Measurements from ENCODE around the gene BABAM2. TPM values are rescaled to one million over a fixed set of nuclear protein-coding genes. Genes with fewer than 3 reads are reported as not detected.

Gene BABAM2
- total RNA-seq, 1 donor from 2014 or later = 28.5 TPM

DNA sequence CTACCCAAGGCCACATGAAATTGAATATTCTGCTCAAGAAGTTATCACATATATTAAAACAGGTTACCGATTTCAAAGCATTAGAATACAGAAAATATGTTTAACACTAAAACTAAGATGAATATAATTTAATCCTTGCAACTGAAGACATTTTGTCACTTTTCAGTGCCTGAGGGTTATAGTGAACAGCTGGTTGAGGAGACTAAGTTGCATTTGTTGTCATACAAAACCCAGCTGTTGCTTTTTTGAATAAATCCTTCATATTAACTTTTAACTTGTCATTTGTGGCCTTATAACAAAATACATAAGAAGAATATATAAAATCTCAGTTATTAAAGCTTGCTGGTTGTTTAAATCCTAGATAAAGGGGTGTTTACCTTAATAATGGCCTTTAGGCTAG is 37.8 kb upstream of the BABAM2 start:
- H3K4me1 Mint-ChIP-seq (ENCODE audit: low read depth, unreplicated experiment) = peaks cover 3% of the 10 kb centered on the region
- Histone ChIP-seq H3K79me2 (ENCODE audit: insufficient read depth, low read length) (no peaks in the 10 kb centered on the region), H3K4me3 (ENCODE audit: insufficient read depth, low read depth, low read length) (no peak overlapping the region), H3K27ac (ENCODE audit: low read depth, low read length) (no peak overlapping the region), H3K4me1 (ENCODE audit: insufficient read depth, low read length) (peaks cover 20% of the 10 kb centered on the region), H3K9ac (ENCODE audit: low read length) (no peak overlapping the region), H3K9me3 (ENCODE audit: insufficient read depth, low read depth, low read length) (no peaks in the 10 kb centered on the region), H3K27me3 (ENCODE audit: insufficient read depth, low read length) (no peaks in the 10 kb centered on the region), H3K36me3 (ENCODE audit: insufficient read depth, low read length) (no peaks in the 10 kb centered on the region), H3K4me2 (ENCODE audit: low read length) (no peak overlapping the region), H2AFZ (ENCODE audit: low read depth, low read length) (no peak overlapping the region), H4K20me1 (ENCODE audit: insufficient read depth, low read length) (no peaks in the 10 kb centered on the region)
- no peak for DNase-seq (ENCODE audit: low read depth)
- peaks cover 3% of the 10 kb centered on the region for H3K9me3 Mint-ChIP-seq (ENCODE audit: unreplicated experiment)
- no peak for FAIRE-seq
- H3K27ac Mint-ChIP-seq (ENCODE audit: unreplicated experiment) = no peak overlapping the region
- no peak for TF ChIP-seq EZH2 (IDR thresholded peaks at IDR 0.05; ENCODE audit: insufficient read depth, low read length)
- TF ChIP-seq, protein P1, sequence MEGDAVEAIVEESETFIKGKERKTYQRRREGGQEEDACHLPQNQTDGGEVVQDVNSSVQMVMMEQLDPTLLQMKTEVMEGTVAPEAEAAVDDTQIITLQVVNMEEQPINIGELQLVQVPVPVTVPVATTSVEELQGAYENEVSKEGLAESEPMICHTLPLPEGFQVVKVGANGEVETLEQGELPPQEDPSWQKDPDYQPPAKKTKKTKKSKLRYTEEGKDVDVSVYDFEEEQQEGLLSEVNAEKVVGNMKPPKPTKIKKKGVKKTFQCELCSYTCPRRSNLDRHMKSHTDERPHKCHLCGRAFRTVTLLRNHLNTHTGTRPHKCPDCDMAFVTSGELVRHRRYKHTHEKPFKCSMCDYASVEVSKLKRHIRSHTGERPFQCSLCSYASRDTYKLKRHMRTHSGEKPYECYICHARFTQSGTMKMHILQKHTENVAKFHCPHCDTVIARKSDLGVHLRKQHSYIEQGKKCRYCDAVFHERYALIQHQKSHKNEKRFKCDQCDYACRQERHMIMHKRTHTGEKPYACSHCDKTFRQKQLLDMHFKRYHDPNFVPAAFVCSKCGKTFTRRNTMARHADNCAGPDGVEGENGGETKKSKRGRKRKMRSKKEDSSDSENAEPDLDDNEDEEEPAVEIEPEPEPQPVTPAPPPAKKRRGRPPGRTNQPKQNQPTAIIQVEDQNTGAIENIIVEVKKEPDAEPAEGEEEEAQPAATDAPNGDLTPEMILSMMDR (IDR thresholded peaks at IDR 0.05; ENCODE audit: insufficient read depth, low read depth, low read length) = no peak
- H3K4me3 Mint-ChIP-seq (ENCODE audit: unreplicated experiment) = no peak overlapping the region
- peaks cover 2% of the 10 kb centered on the region for H3K27me3 Mint-ChIP-seq (ENCODE audit: low read depth, unreplicated experiment)
- H3K36me3 Mint-ChIP-seq (ENCODE audit: low read depth, unreplicated experiment) = peaks cover 5% of the 10 kb centered on the region

DNA sequence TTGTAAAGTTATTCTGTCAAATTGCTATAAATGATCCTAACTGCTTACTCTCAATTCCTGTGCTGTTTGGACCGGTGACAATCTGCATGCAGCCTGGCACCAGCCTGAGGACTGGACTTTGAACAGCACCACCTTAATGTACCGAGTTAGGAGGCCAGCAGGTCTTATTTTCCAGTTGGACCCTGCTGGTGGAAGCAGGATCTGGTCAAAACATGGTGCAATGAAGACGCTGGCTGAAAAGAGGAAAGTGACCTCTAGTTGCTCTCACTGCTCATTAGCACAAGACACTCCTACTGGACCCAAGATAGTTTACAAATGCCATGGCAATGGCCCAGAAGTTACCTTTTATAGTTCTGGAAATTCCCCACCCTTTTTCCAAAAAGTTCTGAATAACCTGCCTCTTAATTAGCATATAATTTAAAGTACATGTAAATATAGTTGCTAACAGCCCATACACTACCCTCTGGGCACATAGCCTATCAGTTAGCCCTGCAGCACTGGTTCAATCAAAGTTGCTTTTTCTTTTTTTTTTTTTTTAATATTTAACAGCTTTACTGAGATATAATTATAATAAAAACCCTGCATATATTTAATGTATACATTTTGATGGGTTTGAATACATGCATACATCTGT is 36.2 kb upstream of the BABAM2 start:
- H3K4me3 ChIP-seq (ENCODE audit: insufficient read depth, low read depth, low read length) = no peak overlapping the region
- no peaks in the 10 kb centered on the region for H3K79me2 ChIP-seq (ENCODE audit: insufficient read depth, low read length)
- Mint-ChIP-seq H3K27me3 (ENCODE audit: low read depth, unreplicated experiment) (peaks cover 2% of the 10 kb centered on the region), H3K27ac (ENCODE audit: unreplicated experiment) (no peak overlapping the region), H3K4me3 (ENCODE audit: unreplicated experiment) (no peak overlapping the region), H3K4me1 (ENCODE audit: low read depth, unreplicated experiment) (peaks cover 3% of the 10 kb centered on the region), H3K9me3 (ENCODE audit: unreplicated experiment) (peaks cover 7% of the 10 kb centered on the region), H3K36me3 (ENCODE audit: low read depth, unreplicated experiment) (peaks cover 6% of the 10 kb centered on the region)
- H3K9me3 ChIP-seq (ENCODE audit: insufficient read depth, low read depth, low read length) = no peaks in the 10 kb centered on the region
- no peak overlapping the region for H3K27ac ChIP-seq (ENCODE audit: low read depth, low read length)
- peaks cover 20% of the 10 kb centered on the region for H3K4me1 ChIP-seq (ENCODE audit: insufficient read depth, low read length)
- H2AFZ ChIP-seq (ENCODE audit: low read depth, low read length) = no peak overlapping the region
- H3K27me3 ChIP-seq (ENCODE audit: insufficient read depth, low read length) = no peaks in the 10 kb centered on the region
- TF ChIP-seq, protein P1 (IDR thresholded peaks at IDR 0.05; ENCODE audit: insufficient read depth, low read depth, low read length) = no peak
- TF ChIP-seq EZH2 (IDR thresholded peaks at IDR 0.05; ENCODE audit: insufficient read depth, low read length) = no peak
- no peaks in the 10 kb centered on the region for H4K20me1 ChIP-seq (ENCODE audit: insufficient read depth, low read length)
- H3K9ac ChIP-seq (ENCODE audit: low read length) = no peak overlapping the region
- H3K4me2 ChIP-seq (ENCODE audit: low read length) = no peak overlapping the region
- DNase-seq (ENCODE audit: low read depth) (no peak), FAIRE-seq (no peak)
- H3K36me3 ChIP-seq (ENCODE audit: insufficient read depth, low read length) = no peaks in the 10 kb centered on the region

DNA sequence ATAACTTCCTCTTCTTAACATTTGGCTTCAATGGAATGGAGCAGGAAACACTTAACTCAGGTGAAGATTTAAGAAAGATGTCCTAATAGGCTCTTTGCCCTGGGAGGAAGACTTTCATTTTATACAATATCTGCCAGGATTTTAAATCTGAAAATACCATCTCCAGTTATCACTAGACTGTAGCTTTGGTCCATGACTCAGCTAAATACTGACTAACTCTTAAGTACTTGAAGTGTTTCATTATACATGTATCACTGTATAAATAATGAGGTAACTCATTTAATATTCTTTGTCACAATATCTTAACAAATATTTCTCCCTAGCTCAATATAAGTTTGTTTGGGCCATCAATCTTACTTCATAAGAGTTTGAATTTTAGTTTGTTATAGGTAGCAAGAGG is 35.1 kb upstream of the BABAM2 start:
- Mint-ChIP-seq H3K4me3 (ENCODE audit: unreplicated experiment) (no peak overlapping the region), H3K36me3 (ENCODE audit: low read depth, unreplicated experiment) (peaks cover 6% of the 10 kb centered on the region), H3K27me3 (ENCODE audit: low read depth, unreplicated experiment) (peaks cover 2% of the 10 kb centered on the region), H3K27ac (ENCODE audit: unreplicated experiment) (peak overlapping the region; percentile 20), H3K4me1 (ENCODE audit: low read depth, unreplicated experiment) (peaks cover 9% of the 10 kb centered on the region), H3K9me3 (ENCODE audit: unreplicated experiment) (peaks cover 7% of the 10 kb centered on the region)
- Histone ChIP-seq H3K4me3 (ENCODE audit: insufficient read depth, low read depth, low read length) (no peak overlapping the region), H3K36me3 (ENCODE audit: insufficient read depth, low read length) (no peaks in the 10 kb centered on the region), H3K9me3 (ENCODE audit: insufficient read depth, low read depth, low read length) (no peaks in the 10 kb centered on the region), H3K9ac (ENCODE audit: low read length) (no peak overlapping the region), H3K27me3 (ENCODE audit: insufficient read depth, low read length) (no peaks in the 10 kb centered on the region), H4K20me1 (ENCODE audit: insufficient read depth, low read length) (no peaks in the 10 kb centered on the region), H3K4me1 (ENCODE audit: insufficient read depth, low read length) (peaks cover 20% of the 10 kb centered on the region), H3K79me2 (ENCODE audit: insufficient read depth, low read length) (no peaks in the 10 kb centered on the region), H2AFZ (ENCODE audit: low read depth, low read length) (no peak overlapping the region), H3K4me2 (ENCODE audit: low read length) (peak overlapping the region; percentile 33), H3K27ac (ENCODE audit: low read depth, low read length) (peak overlapping the region; percentile 68)
- TF ChIP-seq, protein P1 (IDR thresholded peaks at IDR 0.05; ENCODE audit: insufficient read depth, low read depth, low read length) = no peak
- no peak for TF ChIP-seq EZH2 (IDR thresholded peaks at IDR 0.05; ENCODE audit: insufficient read depth, low read length)
- DNase-seq (ENCODE audit: low read depth) = peak; percentile 89
- FAIRE-seq = peak; percentile 70
